Measurements from ENCODE around the gene GGA2.

The GGA2 gene

GRCh38 chr16:23496821-23497542, 13.3 kb downstream of the GGA2 start:
- Histone ChIP-seq H3K4me1 (ENCODE audit: insufficient read depth, low read length, poor library complexity, severe bottlenecking) (no peaks in the 10 kb centered on the region), H3K36me3 (ENCODE audit: insufficient read depth, low read length) (no peaks in the 10 kb centered on the region), H2AFZ (ENCODE audit: low read length) (no peak overlapping the region), H3F3A (ENCODE audit: low read depth) (no peaks in the 10 kb centered on the region), H3K4me2 (ENCODE audit: low read depth, low read length, poor library complexity, severe bottlenecking) (no peak overlapping the region), H3K9me3 (ENCODE audit: insufficient read depth, low read depth, low read length) (no peaks in the 10 kb centered on the region), H4K20me1 (ENCODE audit: insufficient read depth, low read length, poor library complexity, severe bottlenecking) (no peaks in the 10 kb centered on the region), H3K9me2 (replicated peaks; ENCODE audit: low read depth, low read length) (no peaks in the 10 kb centered on the region), H3K4me3 (ENCODE audit: low read length, poor library complexity, severe bottlenecking) (no peak overlapping the region), H3K9ac (ENCODE audit: low read depth, low read length, poor library complexity, severe bottlenecking) (no peak overlapping the region), H3K27me3 (ENCODE audit: insufficient read depth, low read length, poor library complexity, severe bottlenecking) (no peaks in the 10 kb centered on the region), H3K79me2 (ENCODE audit: insufficient read depth, low read length) (no peaks in the 10 kb centered on the region)
- TF ChIP-seq EZH2phosphoT487 (IDR thresholded peaks at IDR 0.05; ENCODE audit: borderline replicate concordance) (no peak), CTCF (conservative IDR thresholded peaks at IDR 0.05; ENCODE audit: low read length) (no peak)

- no peak overlapping the region for H2AFZ ChIP-seq (ENCODE audit: low read length)
- H3K4me2 ChIP-seq (ENCODE audit: low read depth, low read length, poor library complexity, severe bottlenecking): no peak overlapping the region
- H3F3A ChIP-seq (ENCODE audit: low read depth): no peaks in the 10 kb centered on the region
- no peaks in the 10 kb centered on the region for H3K9me3 ChIP-seq (ENCODE audit: insufficient read depth, low read depth, low read length)
- no peak for TF ChIP-seq EZH2phosphoT487 (IDR thresholded peaks at IDR 0.05; ENCODE audit: borderline replicate concordance)
- TF ChIP-seq CTCF (conservative IDR thresholded peaks at IDR 0.05; ENCODE audit: low read length): no peak
- no peaks in the 10 kb centered on the region for H3K4me1 ChIP-seq (ENCODE audit: insufficient read depth, low read length, poor library complexity, severe bottlenecking)
- H3K79me2 ChIP-seq (ENCODE audit: insufficient read depth, low read length): no peaks in the 10 kb centered on the region
- no peaks in the 10 kb centered on the region for H3K36me3 ChIP-seq (ENCODE audit: insufficient read depth, low read length)
- no peaks in the 10 kb centered on the region for H3K27me3 ChIP-seq (ENCODE audit: insufficient read depth, low read length, poor library complexity, severe bottlenecking)
- no peaks in the 10 kb centered on the region for H3K9me2 ChIP-seq (replicated peaks; ENCODE audit: low read depth, low read length)
- H4K20me1 ChIP-seq (ENCODE audit: insufficient read depth, low read length, poor library complexity, severe bottlenecking): no peaks in the 10 kb centered on the region
- no peak overlapping the region for H3K9ac ChIP-seq (ENCODE audit: low read depth, low read length, poor library complexity, severe bottlenecking)
- no peak overlapping the region for H3K4me3 ChIP-seq (ENCODE audit: low read length, poor library complexity, severe bottlenecking)
These were observed 14.6 kb downstream of the GGA2 start for GRCh38 chr16:23495671-23496070.

GRCh38 chr16:23494188-23494587, 16.1 kb downstream of the GGA2 start:
- TF ChIP-seq EZH2phosphoT487 (IDR thresholded peaks at IDR 0.05; ENCODE audit: borderline replicate concordance) (no peak), CTCF (conservative IDR thresholded peaks at IDR 0.05; ENCODE audit: low read length) (no peak)
- H3K9ac ChIP-seq (ENCODE audit: low read depth, low read length, poor library complexity, severe bottlenecking): no peak overlapping the region
- H3K4me1 ChIP-seq (ENCODE audit: insufficient read depth, low read length, poor library complexity, severe bottlenecking): no peaks in the 10 kb centered on the region
- no peaks in the 10 kb centered on the region for H3K27me3 ChIP-seq (ENCODE audit: insufficient read depth, low read length, poor library complexity, severe bottlenecking)
- no peak overlapping the region for H2AFZ ChIP-seq (ENCODE audit: low read length)
- no peaks in the 10 kb centered on the region for H3K79me2 ChIP-seq (ENCODE audit: insufficient read depth, low read length)
- no peaks in the 10 kb centered on the region for H3F3A ChIP-seq (ENCODE audit: low read depth)
- no peak overlapping the region for H3K4me3 ChIP-seq (ENCODE audit: low read length, poor library complexity, severe bottlenecking)
- no peaks in the 10 kb centered on the region for H3K36me3 ChIP-seq (ENCODE audit: insufficient read depth, low read length)
- H3K9me2 ChIP-seq (replicated peaks; ENCODE audit: low read depth, low read length): no peaks in the 10 kb centered on the region
- H3K4me2 ChIP-seq (ENCODE audit: low read depth, low read length, poor library complexity, severe bottlenecking): no peak overlapping the region
- no peaks in the 10 kb centered on the region for H4K20me1 ChIP-seq (ENCODE audit: insufficient read depth, low read length, poor library complexity, severe bottlenecking)
- no peaks in the 10 kb centered on the region for H3K9me3 ChIP-seq (ENCODE audit: insufficient read depth, low read depth, low read length)

Data from Loucy (cell line).